ENCODE data around the gene GUCY1A2.
"Not testable (repeated sequence)": the region's sequence is repeated elsewhere in the genome, so short reads cannot be mapped to it uniquely, and the experiment has no call there.

The GUCY1A2 gene

GRCh38 chr11:107018219-107018901 lies at the start of gene GUCY1A2:
Gene GUCY1A2, minus strand, starts transcription at chr11:107018476. Its CDS starts 421 bp downstream, at chr11:107018055.
- no peak for DNase-seq (ENCODE audit: low read depth)

GRCh38 chr11:107054391-107054790 lies 36.1 kb upstream of the GUCY1A2 start:
- DNase-seq (ENCODE audit: low read depth), result no peak

- not testable (repeated sequence) for DNase-seq (ENCODE audit: low read depth)
These were observed 33.1 kb upstream of the GUCY1A2 start for GRCh38 chr11:107051332-107051731.

GRCh38 chr11:107050899-107051298 lies 32.6 kb upstream of the GUCY1A2 start:
- not testable (repeated sequence) for DNase-seq (ENCODE audit: low read depth)

GRCh38 chr11:107050121-107050520 lies 31.8 kb upstream of the GUCY1A2 start:
- no peak for DNase-seq (ENCODE audit: low read depth)

GRCh38 chr11:107044503-107044902 lies 26.2 kb upstream of the GUCY1A2 start:
- no peak for DNase-seq (ENCODE audit: low read depth)

- DNase-seq (ENCODE audit: low read depth), result peak; percentile 99
These were observed 25.1 kb upstream of the GUCY1A2 start for GRCh38 chr11:107043242-107044006.

GRCh38 chr11:107042748-107043147 lies 24.5 kb upstream of the GUCY1A2 start:
- no peak for DNase-seq (ENCODE audit: low read depth)

GRCh38 chr11:107041088-107041444 lies 22.8 kb upstream of the GUCY1A2 start:
- DNase-seq (ENCODE audit: low read depth), result peak; percentile 88

GRCh38 chr11:107040433-107041087 lies 22.3 kb upstream of the GUCY1A2 start:
- no peak for DNase-seq (ENCODE audit: low read depth)

DNA sequence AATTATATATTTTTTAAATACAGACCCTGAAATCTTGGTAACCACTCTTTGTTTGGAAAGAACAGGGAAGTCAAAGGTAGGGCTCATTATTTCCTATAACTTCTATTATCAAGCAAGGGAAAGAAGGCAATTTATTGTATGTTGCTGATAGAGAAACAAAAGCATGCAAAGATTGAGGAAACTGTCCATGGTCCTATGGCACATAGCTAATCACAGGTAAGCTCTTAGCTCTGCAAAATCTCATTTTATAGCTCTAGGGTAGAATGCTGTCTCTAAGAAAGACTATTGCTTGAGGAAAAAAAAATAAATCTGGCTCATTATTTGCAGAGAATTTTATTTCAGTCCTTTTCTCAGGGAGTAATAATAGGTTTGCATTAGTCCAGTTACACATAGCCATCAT lies 7.4 kb upstream of the GUCY1A2 start:
- no peak for DNase-seq (ENCODE audit: low read depth)

- no peak for DNase-seq (ENCODE audit: low read depth)
These were observed 2.3 kb upstream of the GUCY1A2 start for GRCh38 chr11:107020594-107020993.

DNA sequence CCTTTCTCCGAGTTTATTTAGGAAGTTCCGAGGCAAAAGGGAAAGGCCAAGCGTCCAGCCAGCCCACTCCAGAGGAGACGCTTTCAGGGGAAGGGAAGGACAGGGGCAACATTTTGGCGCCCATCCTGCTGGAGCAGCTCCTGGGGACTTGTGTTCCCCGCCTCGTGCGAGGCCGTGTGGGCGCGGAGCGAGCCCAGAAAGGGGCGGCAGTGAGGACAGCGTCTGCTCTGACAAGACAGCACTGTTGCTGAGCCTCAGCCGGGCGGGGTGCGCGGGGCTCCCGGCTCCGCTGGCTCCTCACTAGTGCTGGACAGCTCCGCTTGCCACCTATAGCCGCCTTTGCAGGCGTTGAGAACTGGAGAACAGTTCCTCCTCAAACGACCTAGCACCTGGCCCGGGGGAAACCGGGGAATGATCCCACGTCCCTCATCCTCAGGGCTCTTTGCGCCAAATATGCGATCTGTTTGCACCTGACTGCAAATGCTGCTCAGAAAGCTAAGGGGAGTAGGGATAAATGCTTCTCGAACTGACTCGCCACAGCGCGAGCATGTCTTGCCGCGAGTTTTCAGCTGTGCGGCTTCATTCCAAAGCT lies 722 bp upstream of the GUCY1A2 start:
- no peak for DNase-seq (ENCODE audit: low read depth)

DNA sequence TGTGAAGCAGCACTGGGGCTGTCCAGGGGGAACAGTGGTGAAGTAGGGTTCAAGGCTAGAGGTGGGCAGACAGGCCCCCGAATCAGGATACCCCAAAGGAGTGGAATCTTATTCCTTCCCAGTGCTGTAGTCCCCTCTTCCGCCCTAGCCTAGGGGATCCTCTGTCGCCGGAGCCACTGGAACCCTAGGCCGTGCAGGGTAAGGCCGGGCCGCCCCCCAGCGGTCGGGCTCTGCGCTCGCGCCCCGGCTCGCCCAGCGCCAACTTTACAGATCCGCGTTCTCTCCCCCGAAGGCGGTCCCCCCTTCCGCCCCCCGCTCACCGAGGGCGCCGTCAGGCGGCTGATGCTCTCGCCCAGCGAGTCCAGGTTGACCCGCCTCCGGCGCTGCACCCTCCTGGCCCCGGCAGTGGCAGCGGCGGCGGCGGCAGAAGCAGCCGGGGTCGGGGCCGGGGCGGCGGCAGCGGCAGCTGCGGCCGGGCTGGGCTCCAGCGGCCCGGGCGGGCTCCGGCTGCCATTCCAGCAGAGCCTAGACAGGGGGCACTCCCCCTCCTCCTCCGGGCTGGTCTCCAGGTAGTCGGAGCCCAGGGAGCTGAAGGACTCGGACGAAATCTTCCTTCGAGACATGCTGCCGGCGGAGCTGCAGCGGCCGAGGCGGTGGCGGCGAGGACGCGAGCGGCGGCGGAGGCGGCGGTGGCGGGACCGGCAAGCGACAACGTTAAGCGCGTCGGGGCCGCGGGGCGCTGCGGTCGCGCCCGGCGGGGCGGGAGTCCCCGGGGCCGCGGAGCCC lies 650 bp downstream of the GUCY1A2 start:
- DNase-seq (ENCODE audit: low read depth), result no peak

GRCh38 chr11:107017104-107017432 lies 1.2 kb downstream of the GUCY1A2 start:
- no peak for DNase-seq (ENCODE audit: low read depth)

- no peak for DNase-seq (ENCODE audit: low read depth)
These were observed 3.4 kb downstream of the GUCY1A2 start for GRCh38 chr11:107014871-107015270.

- DNase-seq (ENCODE audit: low read depth), result no peak
These were observed 6.3 kb downstream of the GUCY1A2 start for GRCh38 chr11:107011977-107012376.

GRCh38 chr11:107009190-107009589 lies 9.1 kb downstream of the GUCY1A2 start:
- no peak for DNase-seq (ENCODE audit: low read depth)

GRCh38 chr11:107006076-107006833 lies 12.0 kb downstream of the GUCY1A2 start:
- DNase-seq (ENCODE audit: low read depth), result no peak

- DNase-seq (ENCODE audit: low read depth), result no peak
These were observed 19.1 kb downstream of the GUCY1A2 start for GRCh38 chr11:106999196-106999595.

GRCh38 chr11:106998916-106999188 lies 19.4 kb downstream of the GUCY1A2 start:
- no peak for DNase-seq (ENCODE audit: low read depth)
